Liver (tissue), 2 donors: ENCODE measurements around the gene GRIFIN.

Source experiments
- FOXA1 ChIP-seq: IDR thresholded peaks from 2 replicates; pipeline ENCODE4 v1.6.1; 2016; ENCODE audit warnings: antibody characterized with exemption
- TF ChIP-seq, protein P1 (sequence below): fragments of 150-350 bp; IDR thresholded peaks from 2 replicates; pipeline ENCODE4 v1.5.1; 2017; ENCODE audit warnings: improper control_type of control experiment, low read depth, low read length; ENCODE audit not compliant: missing input control
- TF ChIP-seq, protein P2 (sequence below): IDR thresholded peaks from 2 replicates; pipeline ENCODE4 v1.6.1; 2016; ENCODE audit warnings: antibody characterized with exemption, mild to moderate bottlenecking
- donor health status: healthy.

DNA sequence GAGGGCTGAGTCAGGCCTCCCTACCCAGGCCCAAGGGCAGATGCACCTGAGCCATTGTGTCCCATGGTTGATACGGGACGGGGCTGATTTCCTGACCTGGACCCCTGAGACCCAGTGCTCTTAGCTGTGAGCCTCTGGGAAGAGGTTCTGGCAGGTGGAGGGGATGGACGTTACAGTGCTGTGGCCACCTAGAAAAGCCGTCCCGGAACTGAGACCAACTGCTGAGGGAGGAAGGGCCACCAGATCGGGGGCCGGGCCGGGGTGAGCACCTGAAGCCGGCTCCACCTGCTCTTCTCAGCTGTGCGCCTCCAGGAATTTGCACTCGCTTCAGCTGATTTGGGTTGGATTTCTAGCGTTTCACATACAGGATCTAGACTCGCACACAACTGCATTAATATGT, 37.4 kb downstream of the GRIFIN start:
- TF ChIP-seq, protein P1, sequence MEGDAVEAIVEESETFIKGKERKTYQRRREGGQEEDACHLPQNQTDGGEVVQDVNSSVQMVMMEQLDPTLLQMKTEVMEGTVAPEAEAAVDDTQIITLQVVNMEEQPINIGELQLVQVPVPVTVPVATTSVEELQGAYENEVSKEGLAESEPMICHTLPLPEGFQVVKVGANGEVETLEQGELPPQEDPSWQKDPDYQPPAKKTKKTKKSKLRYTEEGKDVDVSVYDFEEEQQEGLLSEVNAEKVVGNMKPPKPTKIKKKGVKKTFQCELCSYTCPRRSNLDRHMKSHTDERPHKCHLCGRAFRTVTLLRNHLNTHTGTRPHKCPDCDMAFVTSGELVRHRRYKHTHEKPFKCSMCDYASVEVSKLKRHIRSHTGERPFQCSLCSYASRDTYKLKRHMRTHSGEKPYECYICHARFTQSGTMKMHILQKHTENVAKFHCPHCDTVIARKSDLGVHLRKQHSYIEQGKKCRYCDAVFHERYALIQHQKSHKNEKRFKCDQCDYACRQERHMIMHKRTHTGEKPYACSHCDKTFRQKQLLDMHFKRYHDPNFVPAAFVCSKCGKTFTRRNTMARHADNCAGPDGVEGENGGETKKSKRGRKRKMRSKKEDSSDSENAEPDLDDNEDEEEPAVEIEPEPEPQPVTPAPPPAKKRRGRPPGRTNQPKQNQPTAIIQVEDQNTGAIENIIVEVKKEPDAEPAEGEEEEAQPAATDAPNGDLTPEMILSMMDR = no peak
- no peak for TF ChIP-seq FOXA1
- TF ChIP-seq, protein P2, sequence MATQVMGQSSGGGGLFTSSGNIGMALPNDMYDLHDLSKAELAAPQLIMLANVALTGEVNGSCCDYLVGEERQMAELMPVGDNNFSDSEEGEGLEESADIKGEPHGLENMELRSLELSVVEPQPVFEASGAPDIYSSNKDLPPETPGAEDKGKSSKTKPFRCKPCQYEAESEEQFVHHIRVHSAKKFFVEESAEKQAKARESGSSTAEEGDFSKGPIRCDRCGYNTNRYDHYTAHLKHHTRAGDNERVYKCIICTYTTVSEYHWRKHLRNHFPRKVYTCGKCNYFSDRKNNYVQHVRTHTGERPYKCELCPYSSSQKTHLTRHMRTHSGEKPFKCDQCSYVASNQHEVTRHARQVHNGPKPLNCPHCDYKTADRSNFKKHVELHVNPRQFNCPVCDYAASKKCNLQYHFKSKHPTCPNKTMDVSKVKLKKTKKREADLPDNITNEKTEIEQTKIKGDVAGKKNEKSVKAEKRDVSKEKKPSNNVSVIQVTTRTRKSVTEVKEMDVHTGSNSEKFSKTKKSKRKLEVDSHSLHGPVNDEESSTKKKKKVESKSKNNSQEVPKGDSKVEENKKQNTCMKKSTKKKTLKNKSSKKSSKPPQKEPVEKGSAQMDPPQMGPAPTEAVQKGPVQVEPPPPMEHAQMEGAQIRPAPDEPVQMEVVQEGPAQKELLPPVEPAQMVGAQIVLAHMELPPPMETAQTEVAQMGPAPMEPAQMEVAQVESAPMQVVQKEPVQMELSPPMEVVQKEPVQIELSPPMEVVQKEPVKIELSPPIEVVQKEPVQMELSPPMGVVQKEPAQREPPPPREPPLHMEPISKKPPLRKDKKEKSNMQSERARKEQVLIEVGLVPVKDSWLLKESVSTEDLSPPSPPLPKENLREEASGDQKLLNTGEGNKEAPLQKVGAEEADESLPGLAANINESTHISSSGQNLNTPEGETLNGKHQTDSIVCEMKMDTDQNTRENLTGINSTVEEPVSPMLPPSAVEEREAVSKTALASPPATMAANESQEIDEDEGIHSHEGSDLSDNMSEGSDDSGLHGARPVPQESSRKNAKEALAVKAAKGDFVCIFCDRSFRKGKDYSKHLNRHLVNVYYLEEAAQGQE = no peak
